Measurements from ENCODE around the gene SGTA.
"Not testable (repeated sequence)": the region's sequence is repeated elsewhere in the genome, so short reads cannot be mapped to it uniquely, and the experiment has no call there.

Gene SGTA

DNA sequence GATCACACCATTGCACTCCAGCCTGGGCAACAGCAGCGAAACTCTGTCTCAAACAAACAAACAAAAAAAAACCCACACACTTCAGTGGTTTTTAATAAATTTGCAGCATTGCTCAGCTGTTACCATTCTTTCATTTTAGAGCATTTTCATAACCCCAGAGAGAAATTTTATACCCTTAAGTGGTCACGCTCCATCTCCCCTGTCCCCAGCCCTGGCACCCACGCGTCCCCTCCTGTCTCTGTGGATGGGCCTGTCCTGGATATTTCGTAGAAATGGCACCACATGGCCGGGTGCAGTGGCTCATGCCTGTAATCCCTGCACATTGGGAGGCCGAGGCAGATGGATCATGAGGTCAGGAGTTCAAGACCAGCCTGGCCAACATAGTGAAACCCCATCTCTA lies 10.1 kb upstream of the SGTA start:
- DNase-seq (ENCODE audit: low spot score) = no peak

DNA sequence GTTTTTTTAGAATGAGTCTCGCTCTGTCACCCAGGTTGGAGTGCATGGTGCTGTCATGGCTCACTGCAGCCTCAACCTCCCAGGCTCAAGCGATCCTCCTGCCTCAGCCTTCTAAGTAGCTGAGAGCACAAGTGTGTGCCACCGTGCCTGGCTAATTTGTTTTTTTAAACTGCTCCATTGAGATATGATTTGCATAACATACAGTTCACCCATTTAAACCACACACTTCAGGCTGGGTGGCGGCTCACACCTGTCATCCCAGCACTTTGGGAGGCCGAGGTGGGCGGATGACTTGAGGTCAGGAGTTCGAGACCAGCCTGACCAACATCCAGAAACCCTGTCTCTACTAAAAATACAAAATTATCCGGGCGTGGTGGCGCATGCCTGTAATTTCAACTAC lies 9.6 kb upstream of the SGTA start:
- not testable (repeated sequence) for DNase-seq (ENCODE audit: low spot score)

DNA sequence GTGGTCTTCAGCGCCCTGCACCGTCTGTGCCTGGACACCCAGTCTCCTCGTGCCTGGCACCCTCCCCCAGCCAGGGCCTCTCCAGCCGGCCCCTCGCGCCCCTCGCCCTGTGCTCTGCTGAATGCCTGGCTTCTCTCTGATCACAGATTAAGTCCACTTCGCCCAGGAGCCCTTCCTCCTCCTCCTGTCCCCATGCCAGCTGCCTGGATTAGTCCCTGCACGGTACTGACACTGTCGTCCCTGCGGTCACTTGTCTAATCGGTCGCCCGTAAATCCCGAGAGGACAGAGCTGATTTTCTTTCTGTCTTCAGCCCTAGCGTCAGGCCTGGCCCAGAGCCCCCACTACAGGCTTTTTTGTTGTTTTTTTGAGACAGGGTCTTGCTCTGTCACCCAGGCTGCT lies 8.8 kb upstream of the SGTA start:
- no peak for DNase-seq (ENCODE audit: low spot score)

DNA sequence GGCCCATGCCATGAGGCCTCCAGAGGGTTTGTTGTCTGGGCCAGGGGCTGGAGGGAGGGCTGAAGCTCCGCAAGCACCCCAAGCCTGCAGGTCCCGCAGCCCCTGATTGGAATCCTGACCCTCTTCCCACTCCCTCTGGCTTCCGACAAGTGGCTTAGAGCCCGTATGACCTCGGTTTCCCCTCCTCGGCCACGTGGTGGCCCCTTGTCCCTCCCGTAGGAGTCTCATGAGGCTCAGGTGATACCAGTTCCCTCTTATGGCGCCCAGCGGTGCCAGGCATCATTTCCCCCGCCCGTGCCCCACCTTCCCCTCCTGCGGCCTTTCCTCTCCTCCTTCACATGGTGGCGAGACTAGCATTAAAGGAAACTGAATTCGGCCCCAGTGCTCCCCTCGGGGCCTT lies 8.4 kb upstream of the SGTA start:
- no peak for DNase-seq (ENCODE audit: low spot score)

DNA sequence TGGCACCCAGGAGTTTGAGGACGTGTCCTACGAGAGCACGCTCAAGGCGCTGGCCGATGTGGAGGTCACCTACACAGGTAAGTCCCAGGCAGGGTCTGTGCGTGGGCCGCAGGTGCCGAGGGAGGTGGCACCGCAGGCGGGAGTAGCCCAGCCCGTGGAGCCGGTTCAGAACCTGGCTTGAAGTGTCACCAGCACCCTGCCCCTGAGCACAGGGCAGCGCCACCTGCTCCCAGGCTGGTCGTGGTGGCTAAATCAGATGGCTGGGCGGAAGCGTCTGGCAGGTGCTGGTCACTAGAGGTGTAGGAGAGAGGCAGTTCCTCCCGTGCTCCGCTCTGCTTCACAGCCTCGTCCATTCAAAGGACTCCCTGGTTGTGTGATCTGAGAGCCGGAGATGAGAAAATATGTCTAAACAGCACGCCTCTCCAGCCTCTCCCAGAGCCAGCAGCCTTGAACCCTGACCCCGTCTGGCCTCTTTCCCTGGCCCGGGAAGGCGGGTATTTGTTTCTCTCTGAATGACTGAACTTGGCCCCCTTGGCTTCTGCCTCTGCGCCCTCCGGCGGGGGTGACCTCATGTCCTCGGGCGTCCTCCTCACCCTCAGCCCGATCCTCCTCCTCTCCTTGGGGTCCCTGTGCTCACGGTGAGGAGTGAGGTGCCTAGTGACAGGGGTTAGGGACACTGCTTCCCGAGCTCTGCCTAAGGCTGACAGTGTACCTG lies 7.6 kb upstream of the SGTA start:
- no peak for DNase-seq (ENCODE audit: low spot score)

DNA sequence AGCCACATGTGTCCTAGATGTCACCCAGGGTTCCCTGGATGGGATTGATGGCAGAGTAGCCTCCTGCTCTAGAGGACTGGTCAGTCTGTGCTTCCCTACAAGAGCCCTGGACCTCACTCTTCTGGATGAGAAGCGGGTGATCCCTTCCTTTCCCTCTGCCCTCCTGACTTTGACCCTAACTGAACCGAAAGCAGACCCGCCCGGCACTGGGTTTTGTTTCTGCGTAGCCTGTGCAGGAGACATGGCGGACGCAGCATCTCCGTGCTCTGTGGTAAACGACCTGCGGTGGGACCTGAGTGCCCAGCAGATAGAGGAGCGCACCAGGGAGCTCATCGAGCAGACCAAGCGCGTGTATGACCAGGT lies 7.1 kb upstream of the SGTA start:
- DNase-seq (ENCODE audit: low spot score) = no peak

DNA sequence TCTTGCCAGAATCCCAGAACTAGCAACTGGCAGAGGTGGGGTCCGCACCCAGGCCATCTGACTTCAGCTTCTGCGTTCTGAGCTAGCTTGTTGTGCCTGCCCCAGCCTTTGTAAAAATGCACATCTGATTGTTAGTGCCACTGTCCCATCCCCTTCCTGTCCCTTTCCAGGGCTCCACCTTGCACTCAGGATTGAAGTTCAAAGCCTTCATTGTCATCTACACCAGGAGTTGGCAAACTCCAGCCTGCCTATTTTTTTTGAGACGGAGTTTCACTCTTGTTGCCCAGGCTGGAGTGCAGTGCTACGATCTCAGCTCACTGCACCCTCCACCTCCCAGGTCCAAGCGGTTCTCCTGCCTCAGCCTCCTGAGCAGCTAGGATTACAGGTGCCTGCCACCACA lies 5.2 kb upstream of the SGTA start:
- DNase-seq (ENCODE audit: low spot score) = no peak

DNA sequence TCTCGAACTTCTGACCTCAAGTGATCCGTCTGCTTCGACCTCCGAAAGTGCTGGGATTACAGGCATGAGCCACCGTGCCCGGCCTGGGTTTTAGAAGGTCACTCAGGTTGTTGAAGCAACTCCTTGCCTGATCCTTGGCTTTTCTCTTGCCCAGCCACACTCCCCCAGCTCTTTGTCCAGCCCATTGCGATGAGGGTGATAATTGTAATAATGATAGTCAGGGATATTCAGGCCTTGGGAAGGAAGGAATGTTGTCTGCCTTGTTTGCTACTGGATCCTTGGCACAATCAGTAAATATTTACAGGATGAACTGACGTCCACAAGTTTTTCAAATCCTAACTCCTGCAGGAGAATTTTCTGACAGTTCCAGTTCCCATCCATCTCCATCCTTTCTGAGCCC lies 4.0 kb upstream of the SGTA start:
- DNase-seq (ENCODE audit: low spot score) = no peak

DNA sequence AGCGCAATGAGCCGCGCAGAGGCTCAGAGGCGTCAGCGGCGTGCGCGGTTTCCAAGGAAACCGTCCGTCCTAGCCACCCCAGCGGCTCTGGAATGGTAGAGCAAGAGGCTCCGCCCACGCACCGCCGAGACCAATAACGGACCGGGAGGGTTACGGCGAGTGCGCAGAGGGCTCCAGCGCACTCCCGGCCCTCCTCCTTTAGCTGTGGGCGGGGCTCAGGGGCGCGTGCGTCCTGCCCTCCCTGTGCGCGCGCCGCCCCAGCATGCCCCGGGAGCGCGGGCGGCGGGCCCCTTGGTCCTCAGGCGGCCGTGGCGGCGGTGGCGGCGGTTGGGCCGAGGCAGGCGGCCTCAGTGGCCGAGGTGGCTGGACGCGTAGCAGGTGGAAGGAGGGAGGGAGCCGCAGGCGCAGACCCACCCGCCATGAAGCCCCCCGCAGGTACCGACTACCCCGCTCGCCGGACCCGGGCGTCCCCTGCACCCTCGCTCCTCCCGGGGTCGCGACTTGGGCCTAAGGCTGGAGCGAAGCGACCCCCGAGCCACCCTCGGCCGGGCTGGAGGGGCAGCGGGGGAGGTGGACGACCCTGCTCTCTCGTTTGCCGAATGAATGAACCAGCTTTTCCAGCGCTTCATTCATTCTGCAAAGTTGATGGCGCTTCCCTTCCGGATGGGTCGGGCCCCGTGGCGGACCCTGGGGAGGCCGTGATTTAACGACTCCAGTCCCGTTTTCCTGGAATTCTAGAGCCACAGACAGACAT lies 2.3 kb upstream of the SGTA start, which contains the start of gene THOP1:
Gene THOP1, plus strand, starts transcription at position 260 of the 754 bp plus-strand sequence. Its CDS starts 160 bp downstream, at position 420.
- peak; percentile 100 for DNase-seq (ENCODE audit: low spot score)

DNA sequence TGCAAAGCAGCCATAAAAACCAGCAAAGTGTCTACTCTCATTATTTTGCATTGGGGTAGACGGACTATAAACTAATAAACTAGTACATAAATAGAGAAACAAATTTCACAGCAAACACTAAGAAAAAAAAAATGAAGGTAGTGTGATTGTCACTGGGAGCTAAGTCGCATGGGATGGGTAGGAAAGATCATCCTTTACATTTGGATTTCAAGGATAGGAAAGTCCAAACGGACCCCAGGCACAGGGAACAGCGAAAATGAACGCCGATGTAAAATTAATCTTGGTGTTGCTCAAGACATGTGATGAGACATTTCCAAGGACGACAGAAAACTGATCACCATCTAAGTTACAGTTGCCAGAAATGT lies 690 bp upstream of the SGTA start:
- no peak for DNase-seq (ENCODE audit: low spot score)

DNA sequence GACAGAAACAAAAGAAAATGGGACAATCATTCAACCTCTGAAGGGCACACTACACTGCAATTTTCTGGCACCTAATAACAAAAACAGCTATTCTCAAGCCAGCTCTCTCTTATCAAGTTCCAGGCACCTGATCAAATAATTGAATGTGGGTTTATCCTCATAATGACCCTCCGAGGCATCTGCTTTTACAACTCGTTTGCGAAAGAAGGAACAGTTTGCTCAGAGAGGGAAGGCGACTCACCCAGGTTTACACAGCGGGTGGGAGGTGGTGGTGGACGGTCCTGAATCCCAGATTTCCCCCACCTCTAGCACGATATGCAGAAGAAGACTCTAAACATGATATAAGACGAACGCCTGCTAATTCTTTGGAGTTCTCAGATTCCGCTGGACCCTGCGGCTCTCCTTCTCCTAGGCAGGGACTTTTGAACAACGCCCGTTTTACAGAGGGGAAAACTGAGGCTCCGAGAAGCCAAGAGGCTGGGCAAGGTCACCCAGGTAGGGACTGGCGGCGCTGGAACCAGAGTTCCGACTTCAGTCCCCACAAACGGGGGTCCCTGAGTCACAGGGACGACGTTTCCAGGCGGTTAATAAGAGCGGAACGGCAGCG lies 641 bp downstream of the SGTA start:
- no peak for DNase-seq (ENCODE audit: low spot score)

DNA sequence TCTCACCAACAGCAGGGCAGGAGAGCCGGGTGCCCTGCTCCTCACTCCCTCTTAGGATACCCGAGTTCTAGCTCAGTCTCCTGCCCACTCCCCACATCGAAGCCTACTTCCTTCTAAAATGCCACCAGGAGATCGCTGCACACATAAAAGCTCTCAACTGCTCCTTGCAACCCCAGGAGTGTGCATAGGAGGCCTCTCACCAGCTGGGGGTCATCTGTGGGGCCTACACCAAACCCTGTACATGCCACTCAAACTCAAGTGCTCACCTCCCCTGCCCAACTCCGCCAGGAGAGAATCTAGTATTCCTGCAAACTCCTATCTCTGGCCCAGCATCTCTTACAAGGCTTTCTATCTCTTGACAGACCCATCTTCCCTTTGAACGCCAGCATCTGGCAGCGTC lies 2.8 kb downstream of the SGTA start:
- DNase-seq (ENCODE audit: low spot score) = no peak

DNA sequence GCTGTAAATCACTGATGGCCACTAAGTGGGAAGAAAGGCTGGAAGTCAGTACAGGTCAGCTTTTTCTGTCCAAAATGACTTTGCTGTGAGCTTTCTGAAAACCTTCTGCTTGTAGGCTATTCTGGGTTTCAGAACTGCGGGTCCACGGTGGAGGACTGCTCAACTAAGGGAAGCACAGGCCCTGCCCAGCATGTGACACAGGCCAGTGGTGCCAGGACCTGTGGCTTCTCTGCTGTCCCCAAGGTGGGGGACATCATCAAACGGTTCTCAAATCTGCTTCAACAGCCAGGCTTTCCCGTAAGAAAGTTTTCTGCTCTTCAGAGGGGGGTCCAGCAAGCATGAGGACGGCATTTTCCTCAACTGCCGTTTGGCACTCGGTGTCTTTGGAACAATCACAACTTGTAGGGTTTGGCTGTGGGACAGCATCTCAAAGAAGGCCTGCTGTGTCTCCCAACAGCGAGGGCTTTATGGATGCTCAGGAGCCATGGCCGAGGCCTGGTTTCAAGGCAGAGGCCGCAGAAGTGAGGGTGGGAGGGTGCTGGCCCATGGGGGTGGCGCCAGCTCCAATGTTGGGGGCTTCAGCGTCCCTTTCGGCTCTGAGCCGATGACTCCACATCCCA lies 3.8 kb downstream of the SGTA start:
- no peak for DNase-seq (ENCODE audit: low spot score)

DNA sequence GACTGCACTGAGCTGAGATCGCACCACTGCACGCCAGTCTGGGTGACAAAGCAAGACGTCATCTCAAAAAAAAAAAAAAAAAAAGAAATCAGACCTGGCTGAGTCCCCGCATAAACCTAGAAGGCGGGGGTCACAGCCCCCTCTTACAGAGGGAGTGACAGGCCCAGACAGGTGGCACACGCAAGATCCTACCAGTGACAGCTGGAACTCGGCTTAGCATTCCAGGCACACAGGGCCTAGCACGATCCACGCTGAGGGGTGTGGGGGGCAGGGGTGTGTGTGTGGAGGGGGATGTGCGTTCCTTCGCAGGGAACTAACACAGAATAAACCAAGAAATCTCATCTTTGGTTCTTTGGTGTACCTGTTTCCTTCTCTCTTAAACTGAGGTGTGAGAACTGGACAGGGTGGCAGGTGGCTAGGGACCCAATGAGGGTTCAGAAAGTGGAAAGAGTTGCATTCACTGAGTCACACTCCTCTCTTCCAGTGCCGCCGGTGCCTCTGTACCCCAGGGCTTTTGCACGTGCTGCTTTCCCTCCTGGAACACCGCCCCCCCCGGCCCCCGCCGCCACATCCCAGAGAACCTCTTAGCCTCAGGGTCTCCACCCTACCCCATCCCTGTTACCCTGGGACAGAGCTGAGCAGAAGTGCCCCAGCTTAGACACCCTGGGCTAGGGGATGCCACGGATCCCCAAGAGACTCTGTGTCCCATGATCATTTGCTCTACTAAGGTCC lies 5.0 kb downstream of the SGTA start:
- no peak for DNase-seq (ENCODE audit: low spot score)

DNA sequence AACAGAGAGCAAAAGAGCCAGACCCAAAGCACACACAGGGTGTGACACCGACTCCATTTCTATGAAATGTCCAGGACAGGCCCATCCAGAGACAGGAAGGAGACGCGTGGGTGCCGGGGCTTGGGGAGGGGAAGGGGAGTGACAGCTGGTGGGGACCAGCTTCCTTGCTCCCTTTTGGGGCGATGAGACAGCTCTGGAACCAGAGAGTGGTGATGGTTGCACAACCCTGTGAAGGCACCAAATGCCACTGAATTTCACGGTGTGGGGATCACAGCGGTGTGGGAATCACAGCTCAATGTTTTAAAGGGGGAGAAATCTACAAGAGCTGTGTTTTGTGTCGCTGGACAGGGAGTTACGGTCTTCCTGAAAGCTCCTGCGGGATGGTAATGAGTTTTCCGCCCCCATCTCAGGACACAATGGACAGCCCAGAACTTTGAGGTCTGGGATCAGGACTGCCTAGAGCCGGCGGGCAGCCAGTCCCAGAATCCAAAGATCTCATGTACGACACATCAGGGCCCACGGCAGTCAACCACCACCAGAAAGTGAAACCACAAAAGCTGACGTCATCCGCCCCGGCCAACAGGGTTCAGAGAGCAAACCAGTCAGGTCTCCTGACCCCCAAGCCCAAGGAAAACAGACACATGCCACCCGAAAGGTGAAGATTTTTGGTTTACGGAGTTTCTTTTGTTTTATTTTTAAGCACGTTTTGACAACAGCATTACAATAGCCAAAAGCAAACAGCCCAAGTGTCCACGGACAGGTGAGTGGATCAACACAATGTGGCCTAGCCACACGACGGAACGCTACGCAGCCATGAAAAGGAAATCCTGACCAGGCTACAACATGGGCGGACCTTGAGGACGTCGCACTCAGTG lies 7.3 kb downstream of the SGTA start:
- no peak for DNase-seq (ENCODE audit: low spot score)

DNA sequence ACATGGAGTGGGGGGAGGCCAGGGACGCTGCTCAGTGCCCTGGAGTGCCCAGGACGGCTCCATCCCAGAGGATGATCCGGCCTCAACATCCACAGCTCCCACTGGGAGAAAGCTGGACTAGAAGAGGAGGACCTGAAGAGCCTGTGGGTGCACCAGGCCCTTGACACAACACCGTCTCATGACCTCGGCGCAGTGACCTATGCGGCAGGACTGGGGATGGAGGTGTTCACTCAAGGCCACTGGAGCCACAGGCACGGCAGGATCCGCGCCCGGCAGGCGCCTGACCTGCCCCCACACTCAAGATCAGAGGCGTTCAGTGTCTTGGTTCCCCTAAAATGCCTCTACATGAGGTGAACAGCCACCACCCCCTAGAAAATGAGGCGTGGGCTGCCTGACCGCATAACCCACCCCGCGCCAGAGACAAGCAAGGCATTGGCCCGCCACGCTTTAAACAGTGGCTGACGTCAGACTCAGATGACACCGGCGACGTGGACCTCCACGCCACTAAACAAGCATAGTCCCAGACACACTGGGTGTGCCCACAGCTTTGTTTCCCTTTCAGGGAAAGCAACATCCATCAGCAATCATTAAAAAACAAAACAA lies 8.0 kb downstream of the SGTA start:
- DNase-seq (ENCODE audit: low spot score) = no peak

DNA sequence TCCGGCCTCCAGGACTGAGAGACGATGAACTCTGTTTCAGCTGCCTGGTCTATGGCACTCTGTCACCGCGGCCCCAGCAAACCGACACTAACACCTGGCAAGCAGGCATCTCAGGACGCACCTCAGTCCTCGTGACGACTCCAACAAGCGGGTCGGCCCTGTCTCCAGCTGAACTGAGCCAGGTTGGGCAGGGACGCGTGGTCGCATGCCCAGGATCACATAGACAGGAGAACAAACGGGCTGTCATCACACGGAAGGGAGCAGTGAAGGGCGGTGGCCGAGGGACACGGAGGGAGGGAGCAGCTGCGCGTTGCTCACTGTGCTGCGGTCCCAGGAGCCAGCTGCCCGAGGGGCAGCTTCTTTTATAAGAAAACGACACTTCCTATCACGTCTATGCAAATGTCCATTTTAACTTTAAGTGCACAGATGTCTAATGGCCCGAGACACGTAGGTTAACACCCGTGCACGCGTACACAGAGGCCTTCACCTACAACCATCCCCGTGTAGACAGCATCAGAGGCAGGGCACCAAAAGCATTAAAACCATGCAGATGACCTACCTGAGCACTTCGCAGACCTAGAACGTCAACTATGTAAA lies 8.9 kb downstream of the SGTA start:
- no peak for DNase-seq (ENCODE audit: low spot score)

DNA sequence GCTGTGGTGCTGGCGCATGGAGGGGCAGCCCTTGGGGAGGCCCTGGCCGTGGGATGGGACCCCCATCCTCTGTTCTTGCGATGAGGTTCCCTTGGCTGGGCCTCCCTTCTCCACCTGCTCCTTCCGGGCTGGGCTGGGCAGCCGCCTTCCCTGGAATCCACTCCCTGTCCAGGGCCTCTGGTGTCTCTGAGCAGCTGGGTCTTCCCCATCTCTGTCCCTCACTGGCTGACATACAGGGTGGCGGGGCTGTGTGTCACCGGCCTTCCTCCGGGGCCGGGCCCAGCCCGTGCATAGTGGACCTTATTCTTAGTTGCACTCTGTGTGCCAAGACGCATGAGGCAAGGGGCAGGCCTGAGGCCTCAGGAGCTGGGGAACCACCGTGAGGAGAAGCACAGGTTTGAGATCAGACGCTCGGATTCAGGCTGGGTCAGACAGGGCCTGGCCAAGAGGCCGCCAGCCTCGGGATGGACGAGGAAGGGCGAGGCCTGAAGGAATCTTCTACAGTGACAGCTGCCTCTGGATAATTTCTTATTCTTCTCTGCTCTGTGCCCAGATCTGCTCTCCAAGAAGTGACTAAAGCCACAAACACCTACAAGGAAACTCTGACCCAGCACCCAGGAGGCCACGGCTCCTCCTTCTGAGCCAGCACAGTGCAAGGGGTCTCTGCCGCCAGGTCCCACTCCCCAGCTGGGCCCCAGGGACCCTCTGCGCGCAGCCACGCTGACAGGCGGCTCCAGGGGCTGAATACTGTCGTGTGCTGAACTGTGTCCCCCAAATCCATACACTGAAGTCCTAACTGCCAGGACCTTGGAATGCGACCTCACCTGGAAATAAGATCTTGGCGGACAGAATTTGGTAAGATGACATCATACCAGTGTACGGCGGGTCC lies 11.0 kb downstream of the SGTA start:
- no peak for DNase-seq (ENCODE audit: low spot score)

All from AG20443 (cell line).